GM15510 (cell line): ENCODE measurements around the gene ZFP3.

Source experiments
- POLR2A ChIP-seq: IDR thresholded peaks from 3 replicates; pipeline ENCODE4 v1.6.1; 2011; ENCODE audit warnings: borderline replicate concordance; ENCODE audit not compliant: insufficient read length; ENCODE audit errors: extremely low read depth

ZFP3 gene

GRCh38 chr17:5139458-5139732 is 61.1 kb downstream of the ZFP3 start:
- TF ChIP-seq POLR2A: no peak
